HCT116 (cell line): ENCODE measurements around the gene MYF5. TPM values are rescaled to one million over a fixed set of nuclear protein-coding genes. Genes with fewer than 3 reads are reported as not detected.

Experiments used
- total RNA-seq: library from RNA; stranded (reverse); gene quantifications from one replicate; pipeline ENCODE4 v1.2.1, GENCODE V29; 2021; ENCODE audit not compliant: unreplicated experiment

Gene MYF5
- total RNA-seq, 1 experiment from 2014 or later, result not detected

Other genes with a start within 250 kb of the MYF5 start
- not detected for gene MYF6, start 9.3 kb upstream of the MYF5 start, total RNA-seq
- gene LIN7A, start 221.0 kb downstream of the MYF5 start, total RNA-seq, result 1.5 TPM